IPS-18c (cell line): ENCODE data around the gene WWOX.

Experiments
- H3K4me3 ChIP-seq: 2 replicates; pipeline ENCODE4 v1.7.0; 2013; ENCODE audit warnings: low read depth, mild to moderate bottlenecking, low read length, moderate library complexity; ENCODE audit not compliant: insufficient read depth
- H3K9me3 ChIP-seq: one replicate; pipeline ENCODE4 v1.6.1; 2013; ENCODE audit warnings: mild to moderate bottlenecking, low read length, moderate library complexity; ENCODE audit not compliant: control insufficient read depth, insufficient read depth

Gene WWOX

DNA sequence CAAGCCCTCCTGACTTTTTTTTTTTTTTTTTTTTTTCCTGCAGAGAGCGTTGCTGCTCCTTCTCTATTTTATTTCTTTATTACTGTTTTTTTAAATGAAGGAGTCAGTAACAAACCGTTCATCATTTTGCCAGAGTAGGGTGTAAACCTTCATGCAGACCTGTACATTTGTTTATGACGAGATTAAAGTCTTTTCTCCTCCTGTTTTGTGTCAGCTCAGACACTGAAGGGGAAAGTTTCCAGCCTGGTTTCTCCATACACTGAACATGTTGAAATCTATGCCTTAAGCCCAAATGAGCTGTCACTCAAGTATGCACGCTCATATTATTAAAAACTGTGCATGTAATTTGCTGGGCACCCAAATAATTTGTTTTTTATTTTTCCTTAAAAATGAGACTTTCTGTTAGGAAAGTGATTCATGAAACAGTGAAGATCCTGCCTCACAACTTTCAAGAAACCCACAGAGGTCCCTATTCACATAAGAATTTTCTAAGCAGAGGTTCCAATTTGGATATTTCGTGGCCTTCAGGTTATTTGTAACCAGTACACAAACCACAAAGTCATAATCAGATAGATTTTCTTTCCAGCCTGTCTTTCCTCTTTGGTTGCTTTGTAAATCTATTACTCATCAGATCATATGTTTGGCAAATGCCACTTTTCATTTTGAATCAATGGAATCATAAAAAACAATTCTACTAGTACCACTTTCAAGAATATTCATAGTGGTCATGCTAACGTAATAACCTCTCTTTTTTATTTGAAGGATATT, 800.8 kb downstream of the WWOX start:
- no peaks in the 10 kb centered on the region for H3K9me3 ChIP-seq
- no peak overlapping the region for H3K4me3 ChIP-seq

DNA sequence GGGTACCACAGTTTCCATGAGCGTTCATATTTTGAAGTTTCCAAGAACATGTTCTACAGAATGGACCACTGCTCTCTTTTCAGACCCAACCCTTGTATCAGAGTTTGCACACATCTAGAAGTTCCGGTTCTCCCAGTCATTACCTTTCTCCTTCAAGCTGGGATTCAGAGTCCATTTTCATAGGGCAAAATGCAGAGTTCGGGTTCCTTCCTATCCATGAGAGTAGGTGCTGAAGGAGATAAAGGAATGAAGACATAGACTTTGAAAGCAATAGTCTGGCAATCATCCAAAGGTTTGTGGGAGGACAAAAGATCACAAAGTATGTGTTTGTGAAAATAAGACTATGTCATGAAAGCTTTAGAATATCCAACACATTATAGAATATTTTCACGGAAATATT, 801.5 kb downstream of the WWOX start:
- no peak overlapping the region for H3K4me3 ChIP-seq
- no peaks in the 10 kb centered on the region for H3K9me3 ChIP-seq

DNA sequence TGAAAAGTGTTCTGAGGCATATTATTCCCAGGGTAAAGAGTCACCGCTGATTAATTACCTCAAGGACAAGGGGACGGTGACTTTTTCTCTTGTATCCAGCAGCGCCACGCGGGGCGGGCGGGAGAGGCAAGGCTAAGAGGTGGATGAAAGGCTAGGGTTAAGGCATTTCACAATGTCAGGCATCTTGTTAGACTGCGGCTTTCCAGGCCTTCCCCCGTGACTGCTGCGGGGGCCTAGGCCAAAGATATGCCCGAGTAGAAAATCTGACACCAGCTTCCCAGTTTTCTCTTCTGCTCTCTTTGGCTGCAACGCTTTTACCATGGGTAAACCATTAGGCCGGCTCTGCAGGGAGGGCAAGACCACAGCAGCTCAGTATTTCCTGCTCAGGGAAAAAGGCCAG, 802.9 kb downstream of the WWOX start:
- Histone ChIP-seq H3K9me3 (no peaks in the 10 kb centered on the region), H3K4me3 (no peak overlapping the region)

DNA sequence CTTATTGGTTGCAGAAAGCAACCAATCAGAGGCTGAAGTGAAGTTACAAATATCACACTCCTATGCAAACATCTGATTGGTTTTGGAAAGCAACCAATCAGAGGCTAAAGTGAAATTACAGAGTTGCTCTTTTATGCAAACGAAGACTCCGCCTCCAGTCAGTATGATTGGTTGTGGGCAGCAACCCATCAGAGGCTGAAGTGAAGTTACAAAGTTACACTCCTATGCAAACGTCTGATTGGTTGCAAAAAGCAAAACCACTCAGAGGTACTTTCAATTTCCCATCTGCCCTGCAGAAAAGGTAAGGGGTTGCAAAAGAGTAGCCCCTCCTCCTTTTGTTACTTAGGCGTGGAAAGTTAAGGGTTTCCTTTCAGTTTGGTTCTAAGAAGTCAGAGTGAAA, 803.8 kb downstream of the WWOX start:
- Histone ChIP-seq H3K4me3 (no peak overlapping the region), H3K9me3 (no peaks in the 10 kb centered on the region)

DNA sequence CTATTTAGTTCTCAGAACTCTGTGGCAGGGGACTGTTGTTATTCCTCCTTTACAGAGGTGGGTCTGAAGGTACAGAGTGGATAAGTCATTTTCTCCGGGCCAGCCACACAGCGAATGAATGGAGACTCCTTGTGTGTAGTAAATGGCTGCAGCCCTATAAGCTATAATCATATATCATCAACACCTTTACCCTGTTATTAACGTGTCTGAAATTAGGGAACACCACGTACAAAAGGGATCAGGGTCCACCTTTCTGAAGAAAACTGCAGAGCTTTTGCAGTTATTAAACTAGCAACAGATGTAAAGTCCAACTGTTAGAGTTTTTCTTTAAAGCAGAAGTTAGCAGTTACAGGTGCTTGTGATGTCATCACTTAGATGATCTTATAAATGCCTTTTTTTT, 804.4 kb downstream of the WWOX start:
- Histone ChIP-seq H3K9me3 (no peaks in the 10 kb centered on the region), H3K4me3 (no peak overlapping the region)

DNA sequence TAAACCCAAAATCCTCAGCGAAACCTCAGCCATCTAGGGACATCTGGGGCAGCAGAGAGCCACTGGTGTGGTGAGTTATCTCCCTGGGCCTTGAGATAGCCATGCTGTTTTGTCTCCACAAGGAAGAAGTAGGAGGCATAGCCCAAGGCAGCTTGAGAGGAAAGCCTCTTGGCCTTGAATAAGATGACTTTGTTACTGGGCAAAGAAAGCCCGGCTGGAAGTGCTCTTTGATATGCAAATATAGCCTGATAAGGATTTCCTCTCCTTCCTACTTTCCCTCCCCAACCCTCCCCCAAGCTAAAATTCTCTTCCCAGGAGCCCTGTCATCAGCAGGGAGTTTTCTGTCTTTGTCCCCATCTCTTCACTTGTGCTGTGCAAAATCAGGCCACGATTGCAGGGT, 806.7 kb downstream of the WWOX start:
- H3K4me3 ChIP-seq, result no peak overlapping the region
- peaks cover 3% of the 10 kb centered on the region for H3K9me3 ChIP-seq

DNA sequence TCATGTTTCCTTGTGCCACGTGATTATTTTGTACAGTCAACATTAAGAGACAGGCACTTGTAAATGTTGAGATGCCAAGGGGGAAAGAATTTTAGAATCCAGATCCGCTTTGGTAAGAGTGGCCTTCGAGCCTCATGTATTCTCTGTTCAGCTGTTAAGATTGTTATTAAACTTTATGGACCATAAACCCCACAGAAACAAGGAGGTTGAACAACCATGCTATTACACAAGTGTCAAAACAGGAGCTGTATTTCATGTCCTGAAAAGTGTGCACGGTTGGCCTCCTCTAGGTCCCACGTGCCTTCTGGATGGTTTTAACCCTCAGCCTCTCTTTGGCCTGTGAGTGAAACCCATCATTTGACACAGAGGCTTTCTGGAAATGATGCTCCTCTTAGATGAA, 809.8 kb downstream of the WWOX start:
- H3K9me3 ChIP-seq, result peaks cover 3% of the 10 kb centered on the region
- H3K4me3 ChIP-seq, result no peak overlapping the region

DNA sequence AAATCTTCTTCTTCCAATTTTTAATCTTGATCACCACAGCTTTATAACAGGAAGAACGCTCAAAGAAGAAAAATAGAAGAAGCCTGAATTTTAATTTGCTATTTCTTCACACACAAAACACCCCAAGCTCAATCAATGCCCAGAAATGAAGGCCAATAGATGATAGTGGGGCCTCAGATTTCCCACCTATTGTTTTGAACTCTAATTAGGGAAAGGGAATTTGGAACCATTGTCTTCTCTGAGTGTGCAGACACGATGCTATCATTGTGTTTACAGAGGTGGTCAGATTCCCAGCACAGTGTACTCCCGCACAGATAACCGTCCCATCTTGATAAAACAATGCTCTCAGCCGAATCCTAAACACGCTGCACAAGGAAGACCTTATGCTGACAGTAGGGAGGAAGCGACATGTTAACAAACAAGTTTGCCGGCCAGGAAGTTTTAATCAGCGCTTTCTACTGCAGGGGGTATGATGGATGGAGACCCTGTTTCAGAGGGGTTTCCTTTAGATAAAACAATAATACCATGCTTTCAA, 816.4 kb downstream of the WWOX start:
- Histone ChIP-seq H3K9me3 (peaks cover 5% of the 10 kb centered on the region), H3K4me3 (no peak overlapping the region)

DNA sequence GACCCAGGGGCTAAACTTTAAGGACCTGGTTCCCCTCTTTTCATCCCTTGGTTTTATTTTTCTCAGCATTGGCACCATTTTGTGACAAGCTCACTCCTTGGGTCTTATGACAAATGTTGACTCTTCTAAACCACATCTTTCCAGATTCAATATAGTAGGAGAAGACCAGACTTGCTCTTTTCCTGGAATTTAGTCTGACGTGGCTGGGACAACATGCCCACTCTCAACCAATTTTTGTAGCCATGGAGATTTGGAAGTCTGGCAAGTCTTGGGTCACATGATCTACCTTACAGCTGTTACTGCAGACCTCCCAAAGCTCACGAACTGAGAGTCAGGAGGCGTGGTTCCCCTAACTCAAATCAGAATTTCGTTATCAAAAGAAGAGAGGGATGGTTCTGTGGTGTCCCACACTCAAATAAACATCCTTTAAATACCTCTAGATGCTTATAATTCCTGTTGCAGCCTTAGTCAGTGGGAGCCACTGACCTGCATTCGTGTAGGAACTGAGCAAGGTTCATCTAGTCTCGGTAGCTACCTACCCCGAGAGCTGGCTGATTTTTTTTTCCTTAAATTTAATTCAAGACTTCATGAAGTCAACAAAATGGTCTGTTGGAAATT, 817.6 kb downstream of the WWOX start:
- Histone ChIP-seq H3K9me3 (peaks cover 5% of the 10 kb centered on the region), H3K4me3 (no peak overlapping the region)

DNA sequence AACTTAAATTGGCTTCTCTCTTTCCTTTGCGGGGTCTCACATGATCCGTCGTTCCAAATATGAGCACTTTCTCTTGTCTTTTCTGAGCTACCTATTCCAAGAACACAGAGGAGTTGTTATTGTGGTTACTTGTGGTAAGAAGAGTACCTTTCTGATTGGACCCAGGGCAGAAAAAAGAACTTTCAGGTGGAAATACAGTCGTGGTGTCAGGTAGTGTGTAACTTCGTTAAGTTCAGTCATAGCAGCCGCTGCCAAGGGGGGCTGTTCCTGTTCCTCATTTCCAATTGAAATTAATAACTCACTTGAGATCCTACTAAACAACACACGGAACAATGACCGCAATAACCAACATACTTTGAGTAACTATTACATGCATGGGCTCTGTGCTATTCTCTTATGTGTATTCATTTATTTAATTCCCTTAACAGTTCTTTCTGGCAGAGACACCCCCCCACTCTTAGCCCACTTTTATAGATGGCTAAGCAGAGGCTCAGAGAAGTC, 819.4 kb downstream of the WWOX start:
- H3K4me3 ChIP-seq, result no peak overlapping the region
- H3K9me3 ChIP-seq, result peaks cover 7% of the 10 kb centered on the region

DNA sequence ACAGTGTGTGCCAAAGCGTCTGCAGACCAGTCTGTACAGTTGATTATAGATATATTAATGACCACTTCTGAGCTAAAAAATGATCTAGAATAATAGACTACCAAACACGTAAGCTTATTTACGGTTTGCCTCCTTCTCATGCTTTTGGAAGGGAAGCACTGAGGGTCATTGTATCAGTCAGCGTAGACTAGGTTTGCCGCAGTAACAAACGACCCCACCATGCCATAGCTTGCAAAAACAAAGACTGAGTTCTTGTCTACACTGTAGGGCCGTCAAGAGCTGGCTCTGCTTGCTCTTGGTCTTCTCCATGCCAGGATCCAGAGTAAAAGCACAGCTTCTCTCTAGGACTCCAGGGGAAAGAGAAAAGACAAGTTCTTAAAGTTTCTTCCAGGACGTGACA, 820.4 kb downstream of the WWOX start:
- peaks cover 7% of the 10 kb centered on the region for H3K9me3 ChIP-seq
- H3K4me3 ChIP-seq, result no peak overlapping the region

DNA sequence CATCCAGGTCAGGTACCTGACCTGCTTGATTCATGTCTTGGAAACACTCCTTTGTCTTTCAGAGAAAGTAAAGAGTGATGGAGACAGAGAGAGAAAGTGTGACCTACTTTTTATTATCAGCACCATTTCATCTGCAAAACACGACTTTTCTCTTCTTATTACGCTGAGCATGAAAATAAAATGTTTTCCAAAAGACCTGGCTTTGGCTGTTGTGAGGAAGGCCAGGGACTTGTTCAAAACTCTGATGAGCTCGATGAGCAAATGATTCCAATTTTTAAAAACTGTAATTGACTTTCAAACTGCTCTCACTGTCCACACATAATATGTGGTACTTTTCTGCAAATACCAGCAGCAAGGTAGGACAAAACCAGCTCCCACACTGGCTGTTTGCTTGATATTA, 821.2 kb downstream of the WWOX start:
- H3K9me3 ChIP-seq, result peaks cover 7% of the 10 kb centered on the region
- H3K4me3 ChIP-seq, result no peak overlapping the region

DNA sequence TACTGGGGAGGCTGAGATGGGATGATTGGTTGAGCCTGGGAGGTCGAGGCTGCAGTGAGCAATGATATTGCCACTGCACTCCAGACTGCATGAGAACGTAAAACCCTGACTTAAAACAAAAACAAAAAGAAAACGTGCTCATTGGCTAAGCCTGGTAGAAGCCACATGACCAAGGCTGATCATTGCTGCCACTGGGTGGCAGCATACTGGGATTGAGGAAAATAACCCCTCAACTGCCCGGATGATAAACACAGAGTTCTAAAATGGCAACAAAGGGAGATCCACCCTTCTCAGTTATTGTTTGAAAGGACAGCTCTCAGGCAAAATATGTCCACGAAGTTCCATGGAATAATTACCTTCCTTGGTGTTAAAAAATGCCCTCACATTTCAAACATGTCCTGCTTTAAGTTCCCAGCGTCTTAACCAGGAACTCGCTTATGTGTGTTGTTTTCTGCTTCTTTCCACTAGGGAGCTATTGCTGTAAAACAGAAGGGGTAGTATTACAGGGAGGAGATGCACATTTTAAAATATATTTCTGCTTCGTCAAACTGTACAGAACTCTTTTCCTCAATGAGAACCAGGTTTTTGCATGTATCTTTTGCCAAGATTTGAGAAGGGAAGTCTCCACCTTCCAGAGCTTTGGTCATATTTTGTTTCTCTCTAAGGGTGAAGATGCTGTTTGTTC, 825.8 kb downstream of the WWOX start:
- Histone ChIP-seq H3K9me3 (peaks cover 6% of the 10 kb centered on the region), H3K4me3 (no peak overlapping the region)

DNA sequence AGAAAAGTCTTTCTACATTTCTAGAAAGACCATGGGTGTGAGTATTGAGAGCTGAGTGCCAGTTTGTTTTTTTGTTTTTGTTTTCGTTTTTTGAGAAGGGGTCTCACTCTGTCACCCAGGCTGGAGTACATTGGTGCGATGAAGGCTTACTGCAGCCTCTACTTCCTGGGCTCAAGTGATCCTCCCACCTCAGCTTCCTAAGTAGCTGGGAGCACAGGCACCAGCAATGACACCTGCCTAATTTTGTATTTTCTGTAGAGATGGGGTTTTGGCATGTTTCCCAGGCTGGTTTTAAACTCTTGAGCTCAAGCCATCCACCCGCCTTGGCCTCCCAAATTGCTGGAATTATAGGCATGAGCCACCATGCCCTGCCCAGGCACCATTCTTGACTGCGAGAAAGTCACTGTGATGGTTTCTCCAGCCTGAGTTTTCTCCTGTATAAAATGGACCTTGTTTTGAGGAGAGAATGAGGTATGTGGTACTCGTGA, 827.3 kb downstream of the WWOX start:
- H3K9me3 ChIP-seq, result peaks cover 2% of the 10 kb centered on the region

DNA sequence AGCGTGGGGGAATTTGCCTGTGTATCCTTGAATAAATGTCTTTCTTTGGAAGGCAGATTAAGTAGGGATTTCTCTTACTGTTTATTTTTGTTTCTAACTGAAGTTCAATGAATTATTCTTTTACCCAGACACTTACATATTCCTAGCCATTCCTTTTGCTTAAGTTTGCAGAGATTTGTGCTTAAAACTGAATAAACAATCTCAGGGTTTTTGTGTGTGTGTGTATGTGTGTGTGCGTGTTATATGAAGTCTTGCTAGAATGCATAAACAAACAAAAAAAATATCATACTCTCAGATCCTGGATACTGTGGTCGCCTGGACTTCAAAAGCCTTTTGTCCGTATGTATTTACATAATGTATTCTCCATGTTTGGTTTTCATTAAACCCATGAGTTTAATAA, 828.3 kb downstream of the WWOX start:
- H3K4me3 ChIP-seq, result no peak overlapping the region
- no peaks in the 10 kb centered on the region for H3K9me3 ChIP-seq

More for the DNA sequence above, 827.3 kb downstream of the WWOX start:
- no peak overlapping the region for H3K4me3 ChIP-seq

DNA sequence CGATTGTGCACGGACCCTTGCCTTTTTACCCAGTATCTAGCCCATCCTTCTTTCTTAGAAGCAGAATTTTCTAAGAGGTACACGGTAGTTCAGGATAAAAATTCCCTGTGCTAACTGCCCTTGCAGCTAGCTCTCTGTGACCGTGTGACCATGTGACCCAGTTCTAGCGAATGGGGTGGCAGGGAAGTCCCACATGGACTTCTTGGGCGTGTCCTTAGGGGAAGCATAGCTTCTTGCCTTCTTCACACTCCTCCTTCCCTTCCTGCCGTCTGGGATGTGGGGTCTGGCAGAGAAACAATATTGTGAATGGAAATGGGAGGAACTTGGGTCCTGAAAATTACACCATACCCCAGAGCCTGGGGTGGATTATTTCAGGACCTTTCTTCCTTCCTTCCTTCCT, 830.4 kb downstream of the WWOX start:
- Histone ChIP-seq H3K9me3 (no peaks in the 10 kb centered on the region), H3K4me3 (no peak overlapping the region)

DNA sequence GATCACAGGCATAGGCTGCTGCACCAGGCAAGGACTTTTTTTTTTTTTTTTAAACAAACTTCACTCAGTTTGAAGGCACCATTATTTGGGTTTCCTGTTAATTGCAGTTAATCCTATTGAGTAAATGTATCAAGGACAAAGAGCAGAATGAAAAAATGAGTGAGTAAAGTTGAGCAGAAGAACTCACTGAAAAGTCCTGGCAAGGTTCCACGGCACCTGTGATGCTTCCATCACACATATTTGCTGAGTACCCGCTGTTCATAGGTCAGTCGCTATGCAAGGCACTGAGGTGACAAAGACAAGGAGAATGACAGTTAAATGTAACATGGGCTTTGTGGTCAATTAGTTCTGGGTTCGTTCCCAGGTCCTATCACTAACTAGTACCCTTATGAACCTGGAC, 831.1 kb downstream of the WWOX start:
- H3K4me3 ChIP-seq, result no peak overlapping the region
- H3K9me3 ChIP-seq, result no peaks in the 10 kb centered on the region

DNA sequence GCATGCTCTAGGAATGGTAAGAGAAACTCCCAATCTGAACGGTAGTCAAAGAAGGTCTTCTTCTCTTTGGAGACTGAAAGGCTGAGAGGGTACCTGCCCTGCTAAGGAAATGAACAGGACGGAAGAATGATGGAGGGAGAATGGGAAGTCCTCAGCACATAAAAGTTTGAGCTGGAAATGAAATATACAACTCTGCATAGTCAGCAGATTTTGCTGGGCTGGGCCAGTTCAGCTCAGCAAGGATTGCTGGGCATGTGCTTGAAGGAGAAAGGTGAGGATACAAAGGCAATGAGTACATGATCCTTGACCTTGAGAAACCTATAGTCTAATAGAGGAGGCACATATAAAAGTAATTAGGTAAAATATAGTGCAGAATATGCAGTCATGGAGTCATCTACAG, 831.8 kb downstream of the WWOX start:
- no peak overlapping the region for H3K4me3 ChIP-seq
- no peaks in the 10 kb centered on the region for H3K9me3 ChIP-seq
